Smooth muscle cell (in vitro differentiated cells): ENCODE results near the gene FLNC. TPM values are rescaled to one million over a fixed set of nuclear protein-coding genes. Genes with fewer than 3 reads are reported as not detected.

Experiments
- DNase-seq: peaks from one replicate; lab custom pipeline; 2025; ENCODE audit not compliant: unreplicated experiment; lab: John Stamatoyannopoulos, UW
- H2AFZ ChIP-seq: fragments of 200-600 bp; sonication (generic); 2 replicates; pipeline ENCODE4 v1.6.0; 2016; ENCODE audit warnings: antibody characterized with exemption, low read depth, mild to moderate bottlenecking
- H3F3A ChIP-seq: fragments of 200-600 bp; sonication (generic); 2 replicates; pipeline ENCODE4 v1.6.0; 2017; ENCODE audit warnings: antibody characterized with exemption, low read depth
- H3K27ac ChIP-seq: fragments of 200-600 bp; sonication (generic); 2 replicates; pipeline ENCODE4 v1.5.1; 2016; ENCODE audit warnings: low read depth, mild to moderate bottlenecking
- H3K27me3 ChIP-seq: fragments of 200-600 bp; sonication (generic); 2 replicates; pipeline ENCODE4 v1.6.1; 2016; ENCODE audit warnings: low read depth, mild to moderate bottlenecking
- H3K36me3 ChIP-seq: fragments of 200-600 bp; sonication (generic); 2 replicates; pipeline ENCODE4 v1.5.1; 2016; ENCODE audit warnings: low read depth
- H3K4me1 ChIP-seq: fragments of 200-600 bp; sonication (generic); 2 replicates; pipeline ENCODE4 v1.5.1; 2016; ENCODE audit warnings: low read depth
- H3K4me2 ChIP-seq: fragments of 200-600 bp; sonication (generic); 2 replicates; pipeline ENCODE4 v1.6.0; 2016; ENCODE audit warnings: mild to moderate bottlenecking
- H3K4me3 ChIP-seq: fragments of 200-600 bp; sonication (generic); 2 replicates; pipeline ENCODE4 v1.5.1; 2016; ENCODE audit warnings: mild to moderate bottlenecking
- H3K79me2 ChIP-seq: fragments of 200-600 bp; sonication (generic); 2 replicates; pipeline ENCODE4 v1.6.0; 2016; ENCODE audit warnings: low read depth, mild to moderate bottlenecking
- H3K9ac ChIP-seq: fragments of 200-600 bp; sonication (generic); 2 replicates; pipeline ENCODE4 v1.6.0; 2016; ENCODE audit warnings: low read depth
- H3K9me3 ChIP-seq: fragments of 200-600 bp; sonication (generic); replicated peaks from 2 replicates; pipeline ENCODE4 v1.5.1; 2016; ENCODE audit warnings: low read depth
- H4K20me1 ChIP-seq: fragments of 200-600 bp; sonication (generic); 2 replicates; pipeline ENCODE4 v1.6.0; 2016; ENCODE audit warnings: low read depth
- CTCF ChIP-seq: fragments of 200-600 bp; sonication (generic); IDR thresholded peaks from 2 replicates; pipeline ENCODE4 v1.5.1; 2017; ENCODE audit warnings: borderline replicate concordance, mild to moderate bottlenecking, antibody characterized with exemption; ENCODE audit not compliant: insufficient read depth, poor library complexity, severe bottlenecking
- WGBS: methylation state at CpG from one replicate; pipeline ENCODE4 v1.1.7; 2016; ENCODE audit warnings: low lambda C conversion rate; 5-methylcytosine and 5-hydroxymethylcytosine counted together
- polyA plus RNA-seq: library from polyadenylated mRNA; unstranded; fragments of >200 nt; fragmentation: Nextera tagmentation; extraction: Ambion mirVana; gene quantifications from 2 replicates; pipeline ENCODE4 v1.2.1, GENCODE V29; 2016
- total RNA-seq: library from RNA; depleted of rRNA; stranded (reverse); fragments of >200 nt; gene quantifications from 2 replicates; pipeline ENCODE4 v1.2.3, GENCODE V29; 2014

Gene FLNC
- total and polyA plus RNA-seq, 2 experiments from 2014 or later, result 31.7 to 34.2 TPM

- Histone ChIP-seq H4K20me1 (peaks cover 45% of the 10 kb centered on the region), H3K79me2 (peaks cover 14% of the 10 kb centered on the region), H3K27ac (peak overlapping the region; percentile 62), H3K9me3 (no peaks in the 10 kb centered on the region), H3K4me2 (peak overlapping the region; percentile 97), H3F3A (peaks cover 18% of the 10 kb centered on the region), H2AFZ (peak overlapping the region; percentile 71), H3K36me3 (no peaks in the 10 kb centered on the region), H3K4me3 (peak overlapping the region; percentile 77), H3K4me1 (peaks cover 8% of the 10 kb centered on the region), H3K9ac (peak overlapping the region; percentile 87), H3K27me3 (peaks cover 12% of the 10 kb centered on the region)
- 10% methylated on average over 6 of the region's 6 CpGs for WGBS
- DNase-seq, result no peak
- TF ChIP-seq CTCF, result peak; percentile 42
Observed at GRCh38 chr7:128863433-128863989, 33.3 kb downstream of the FLNC start.

GRCh38 chr7:128865303-128865702 is 35.1 kb downstream of the FLNC start:
- Histone ChIP-seq H2AFZ (no peak overlapping the region), H3K79me2 (peaks cover 14% of the 10 kb centered on the region), H3K27ac (no peak overlapping the region), H3K27me3 (peaks cover 30% of the 10 kb centered on the region), H3K9ac (no peak overlapping the region), H3K4me1 (peaks cover 16% of the 10 kb centered on the region), H3K9me3 (no peaks in the 10 kb centered on the region), H3K4me2 (no peak overlapping the region), H4K20me1 (peaks cover 63% of the 10 kb centered on the region), H3K36me3 (no peaks in the 10 kb centered on the region), H3K4me3 (no peak overlapping the region), H3F3A (peaks cover 7% of the 10 kb centered on the region)
- TF ChIP-seq CTCF, result no peak
- no peak for DNase-seq
- WGBS, result 98% methylated on average over 12 of the region's 12 CpGs

GRCh38 chr7:128865996-128866877 is 36.0 kb downstream of the FLNC start:
- peaks cover 14% of the 10 kb centered on the region for H3K79me2 ChIP-seq
- no peak overlapping the region for H3K4me3 ChIP-seq
- WGBS, result 98% methylated on average over 23 of the region's 27 CpGs
- peaks cover 66% of the 10 kb centered on the region for H4K20me1 ChIP-seq
- no peak for TF ChIP-seq CTCF
- H3K4me2 ChIP-seq, result no peak overlapping the region
- H3F3A ChIP-seq, result peaks cover 5% of the 10 kb centered on the region
- no peak overlapping the region for H2AFZ ChIP-seq
- H3K27me3 ChIP-seq, result peaks cover 39% of the 10 kb centered on the region
- no peaks in the 10 kb centered on the region for H3K36me3 ChIP-seq
- no peak overlapping the region for H3K9ac ChIP-seq
- no peak overlapping the region for H3K27ac ChIP-seq
- no peaks in the 10 kb centered on the region for H3K9me3 ChIP-seq
- DNase-seq, result no peak
- peaks cover 16% of the 10 kb centered on the region for H3K4me1 ChIP-seq
